Measurements from ENCODE around the gene UNC5B. TPM values are rescaled to one million over a fixed set of nuclear protein-coding genes. Genes with fewer than 3 reads are reported as not detected.

Gene UNC5B
- total and polyA plus RNA-seq, 11 donors = 4.8 to 22.8 (median 10.1) TPM

DNA sequence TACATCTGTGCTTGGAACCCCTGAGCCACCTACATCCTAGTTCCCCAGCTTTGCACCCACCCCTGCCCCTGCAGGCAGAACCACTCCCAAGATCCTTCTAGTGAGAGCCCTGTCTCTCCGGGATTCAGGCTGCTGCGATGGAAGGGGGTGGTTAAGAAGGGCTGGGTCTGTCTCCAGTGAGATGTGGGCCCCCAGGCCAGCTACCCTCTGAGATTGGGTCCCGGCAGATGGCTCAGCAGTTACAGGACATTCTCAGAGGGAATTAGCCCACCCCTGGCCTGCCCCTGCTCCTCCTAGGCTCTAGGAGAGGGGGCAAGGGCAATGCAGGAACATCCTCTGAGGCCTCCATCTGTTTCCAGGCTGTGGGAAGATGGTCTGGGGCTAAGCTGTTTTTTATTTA lies 134.4 kb downstream of the UNC5B start:
- peaks cover 0 to 5% (median 0%) of the 10 kb centered on the region in 9 donors for H3K36me3 ChIP-seq
- no peak overlapping the region for H3K4me3 ChIP-seq
- H3K27me3 ChIP-seq = no peaks in the 10 kb centered on the region
- no peak for DNase-seq
- peaks cover 0 to 24% (median 0%) of the 10 kb centered on the region in 12 donors for H3K4me1 ChIP-seq
- WGBS, 4 donors = 64 to 89% (median 77%) methylated on average over 2 to 3 of the region's 3 CpGs
- no peaks in the 10 kb centered on the region for H3K9me3 ChIP-seq
- ATAC-seq = no peak
- intact Hi-C loops (cut with DNase I) = no loop called here
- H3K27ac ChIP-seq = no peak overlapping the region
- TF ChIP-seq POLR2A (IDR thresholded peaks at IDR 0.05) = no peak
- TF ChIP-seq, protein P1, sequence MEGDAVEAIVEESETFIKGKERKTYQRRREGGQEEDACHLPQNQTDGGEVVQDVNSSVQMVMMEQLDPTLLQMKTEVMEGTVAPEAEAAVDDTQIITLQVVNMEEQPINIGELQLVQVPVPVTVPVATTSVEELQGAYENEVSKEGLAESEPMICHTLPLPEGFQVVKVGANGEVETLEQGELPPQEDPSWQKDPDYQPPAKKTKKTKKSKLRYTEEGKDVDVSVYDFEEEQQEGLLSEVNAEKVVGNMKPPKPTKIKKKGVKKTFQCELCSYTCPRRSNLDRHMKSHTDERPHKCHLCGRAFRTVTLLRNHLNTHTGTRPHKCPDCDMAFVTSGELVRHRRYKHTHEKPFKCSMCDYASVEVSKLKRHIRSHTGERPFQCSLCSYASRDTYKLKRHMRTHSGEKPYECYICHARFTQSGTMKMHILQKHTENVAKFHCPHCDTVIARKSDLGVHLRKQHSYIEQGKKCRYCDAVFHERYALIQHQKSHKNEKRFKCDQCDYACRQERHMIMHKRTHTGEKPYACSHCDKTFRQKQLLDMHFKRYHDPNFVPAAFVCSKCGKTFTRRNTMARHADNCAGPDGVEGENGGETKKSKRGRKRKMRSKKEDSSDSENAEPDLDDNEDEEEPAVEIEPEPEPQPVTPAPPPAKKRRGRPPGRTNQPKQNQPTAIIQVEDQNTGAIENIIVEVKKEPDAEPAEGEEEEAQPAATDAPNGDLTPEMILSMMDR (IDR thresholded peaks at IDR 0.05) = no peak

DNA sequence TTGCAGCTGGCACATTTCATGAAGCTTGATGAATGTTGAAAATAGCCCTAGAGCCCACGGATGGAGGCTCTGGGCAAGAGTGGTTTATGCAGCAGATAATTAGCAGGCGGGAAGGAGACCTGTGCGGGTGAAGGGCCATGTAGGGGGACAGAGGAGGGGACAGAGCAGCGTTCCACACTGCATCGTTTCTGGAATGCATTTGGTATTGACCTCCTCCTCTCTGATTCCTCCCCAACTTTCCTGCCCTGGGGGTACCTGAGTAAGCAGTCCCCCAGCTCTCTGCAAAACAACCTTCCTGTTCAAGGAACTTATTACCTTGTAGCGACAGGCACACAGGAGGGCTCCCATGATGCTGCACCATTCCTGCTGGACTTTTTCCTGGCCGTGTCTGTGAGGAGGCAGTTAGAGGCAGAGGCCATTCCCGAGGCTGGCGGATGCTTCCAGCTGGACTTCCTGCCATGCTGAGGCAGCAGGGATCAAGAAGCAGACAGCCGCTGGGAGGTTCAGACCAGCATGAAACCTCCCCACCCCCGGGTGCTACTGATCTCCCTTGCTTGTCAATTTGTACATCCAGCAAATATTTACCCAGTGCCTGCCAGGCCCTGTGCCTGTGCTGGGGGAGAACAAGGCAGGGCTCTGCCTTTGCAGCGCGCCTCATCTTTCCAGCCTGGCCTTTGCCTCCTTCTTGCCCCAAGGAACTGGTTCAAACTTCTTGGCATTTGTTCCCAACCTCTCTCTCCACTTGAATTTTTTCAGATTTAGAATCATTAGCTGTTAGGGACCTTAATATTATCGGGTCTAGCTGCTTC lies 135.4 kb downstream of the UNC5B start:
- Histone ChIP-seq H3K4me3 (no peak overlapping the region), H3K27me3 (no peaks in the 10 kb centered on the region), H3K27ac (no peak overlapping the region), H3K9me3 (no peaks in the 10 kb centered on the region), H3K36me3 (peaks cover 0 to 8% (median 0%) of the 10 kb centered on the region in 9 donors), H3K4me1 (peaks cover 0 to 25% (median 0%) of the 10 kb centered on the region in 12 donors)
- 73 to 83% (median 80%) methylated on average over 14 of the region's 14 CpGs for WGBS, 4 donors
- DNase-seq (no peak), ATAC-seq (no peak)
- TF ChIP-seq POLR2A (IDR thresholded peaks at IDR 0.05) = no peak
- TF ChIP-seq, protein P1 (IDR thresholded peaks at IDR 0.05) = no peak
- intact Hi-C loops (cut with DNase I) = no loop called here

DNA sequence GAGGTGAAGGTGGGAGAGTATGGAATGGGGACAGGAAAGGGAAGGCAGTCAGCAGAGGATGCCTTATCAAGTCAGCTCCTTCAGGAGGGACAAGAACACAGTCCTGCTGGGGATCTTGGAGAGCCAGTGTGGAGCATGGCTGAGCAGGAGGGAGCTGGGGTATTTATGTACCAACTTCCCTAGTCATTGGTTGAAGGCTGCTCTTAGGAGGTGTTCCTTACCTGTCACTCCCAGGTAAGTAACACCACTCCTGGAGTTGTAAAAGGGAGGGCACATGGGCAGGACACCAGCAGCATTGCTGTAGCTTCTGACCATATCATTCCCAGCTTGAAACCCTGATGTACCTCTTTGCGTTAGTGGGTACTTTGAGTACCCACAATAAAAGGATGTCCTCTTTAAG lies 136.5 kb downstream of the UNC5B start:
- H3K9me3 ChIP-seq = no peaks in the 10 kb centered on the region
- no peak overlapping the region for H3K4me3 ChIP-seq
- H3K4me1 ChIP-seq = peaks cover 0 to 14% (median 0%) of the 10 kb centered on the region in 12 donors
- peaks cover 0 to 9% (median 0%) of the 10 kb centered on the region in 9 donors for H3K36me3 ChIP-seq
- no peak for ATAC-seq
- H3K27me3 ChIP-seq = no peaks in the 10 kb centered on the region
- H3K27ac ChIP-seq = no peak overlapping the region
- 98 to 100% (median 100%) methylated on average over 1 of the region's 1 CpG for WGBS, 4 donors
- intact Hi-C loops (cut with DNase I) = no loop called here
- DNase-seq = no peak
- TF ChIP-seq, protein P1 (IDR thresholded peaks at IDR 0.05) = no peak
- no peak for TF ChIP-seq POLR2A (IDR thresholded peaks at IDR 0.05)

DNA sequence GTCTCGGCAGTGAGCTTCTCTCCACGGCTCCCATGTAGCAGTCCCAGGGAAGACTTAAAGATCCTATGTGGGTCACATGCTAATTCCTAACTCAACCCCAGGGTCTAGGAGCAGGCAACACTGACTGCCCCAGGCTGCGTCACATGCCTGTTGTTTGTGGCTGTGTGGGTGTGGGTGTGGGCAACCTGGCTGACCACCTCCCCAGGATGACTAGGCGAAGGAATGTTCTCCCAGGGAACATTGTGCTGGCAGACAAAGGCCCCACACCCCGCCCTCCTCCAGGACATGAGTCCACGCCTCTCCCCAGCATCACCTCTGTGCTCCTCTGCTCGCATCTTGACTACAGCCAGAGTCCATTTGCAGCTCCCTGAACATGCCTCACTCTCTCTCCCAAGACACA lies 137.0 kb downstream of the UNC5B start:
- TF ChIP-seq, protein P1 (IDR thresholded peaks at IDR 0.05) = no peak
- no peak overlapping the region for H3K4me3 ChIP-seq
- intact Hi-C loops (cut with DNase I) = no loop called here
- no peak for DNase-seq
- 97 to 98% (median 97%) methylated on average over 7 of the region's 7 CpGs for WGBS, 4 donors
- H3K4me1 ChIP-seq = peaks cover 0 to 9% (median 0%) of the 10 kb centered on the region in 12 donors
- H3K9me3 ChIP-seq = no peaks in the 10 kb centered on the region
- H3K36me3 ChIP-seq = peaks cover 0 to 12% (median 0%) of the 10 kb centered on the region in 9 donors
- H3K27ac ChIP-seq = no peak overlapping the region
- H3K27me3 ChIP-seq = no peaks in the 10 kb centered on the region
- no peak for ATAC-seq
